Right atrium auricular region (tissue), 2 donors: ENCODE measurements around the gene OTOGL. TPM values are rescaled to one million over a fixed set of nuclear protein-coding genes. Genes with fewer than 3 reads are reported as not detected.
"Not testable (repeated sequence)": the region's sequence is repeated elsewhere in the genome, so short reads cannot be mapped to it uniquely, and the experiment has no call there.

Experiments
- DNase-seq: peaks from one replicate; pipeline ENCODE4 v3.0.0-alpha.2; 2019; ENCODE audit warnings: low spot score
- H3K27ac ChIP-seq, 2 donors: fragments of 200-600 bp; sonication (generic); 1 replicate in 1 of 2; 2 replicates in 1 of 2; pipeline ENCODE4 v1.5.1; 2016 to 2019
- H3K27me3 ChIP-seq, 2 donors: fragments of 200-600 bp; sonication (generic); one replicate each; pipeline versions ENCODE4 v1.5.1 to v1.6.0; 2017 to 2019
- H3K36me3 ChIP-seq: fragments of 200-600 bp; sonication (generic); one replicate; pipeline ENCODE4 v1.5.1; 2016
- H3K4me1 ChIP-seq, 2 donors: fragments of 200-600 bp; sonication (generic); one replicate each; pipeline versions ENCODE4 v1.5.1 to v1.6.0; 2017 to 2019
- H3K4me3 ChIP-seq, 2 donors: fragments of 200-600 bp; sonication (generic); 1 replicate in 1 of 2; 2 replicates in 1 of 2; pipeline ENCODE4 v1.5.1; 2017 to 2019; ENCODE audit warnings: mild to moderate bottlenecking in 1 of 2, moderate library complexity in 1 of 2
- H3K9me3 ChIP-seq, 2 donors: fragments of 200-600 bp; sonication (generic); one replicate each; pipeline ENCODE4 v1.5.1; 2019
- total RNA-seq, 2 donors: library from RNA; depleted of rRNA; stranded (reverse); fragments of >200 nt; gene quantifications; one replicate each; pipeline ENCODE4 v1.1.0, GENCODE V29; 2016
- TF ChIP-seq, protein P1 (sequence below), 2 donors: fragments of 200-600 bp; sonication (generic); IDR thresholded peaks; one replicate each; pipeline ENCODE4 v1.5.1; 2019; ENCODE audit warnings: antibody characterized with exemption in 2 of 2

Gene OTOGL
- total RNA-seq, 2 donors from 2014 or later: 7.6 to 10.9 TPM

DNA sequence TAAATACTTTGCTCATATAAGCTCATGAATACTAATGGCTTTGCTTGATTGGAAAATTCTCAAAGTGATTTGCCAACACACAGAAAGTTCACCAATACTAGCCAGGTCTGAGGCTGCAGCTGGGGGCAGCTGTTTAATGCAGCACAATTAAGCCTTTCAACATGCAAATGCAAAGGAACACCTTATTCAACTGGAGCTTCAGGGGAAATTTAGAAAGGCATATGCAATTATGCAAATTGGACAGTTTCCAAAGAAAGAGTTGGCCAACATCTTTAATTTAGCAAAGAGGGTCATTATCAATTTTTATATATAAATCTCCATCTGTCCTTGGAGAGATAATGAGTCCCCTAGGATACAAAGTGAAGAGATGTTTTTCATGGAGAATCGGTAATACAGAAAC, 40.2 kb upstream of the OTOGL start:
- H3K27ac ChIP-seq: no peak overlapping the region
- TF ChIP-seq, protein P1, sequence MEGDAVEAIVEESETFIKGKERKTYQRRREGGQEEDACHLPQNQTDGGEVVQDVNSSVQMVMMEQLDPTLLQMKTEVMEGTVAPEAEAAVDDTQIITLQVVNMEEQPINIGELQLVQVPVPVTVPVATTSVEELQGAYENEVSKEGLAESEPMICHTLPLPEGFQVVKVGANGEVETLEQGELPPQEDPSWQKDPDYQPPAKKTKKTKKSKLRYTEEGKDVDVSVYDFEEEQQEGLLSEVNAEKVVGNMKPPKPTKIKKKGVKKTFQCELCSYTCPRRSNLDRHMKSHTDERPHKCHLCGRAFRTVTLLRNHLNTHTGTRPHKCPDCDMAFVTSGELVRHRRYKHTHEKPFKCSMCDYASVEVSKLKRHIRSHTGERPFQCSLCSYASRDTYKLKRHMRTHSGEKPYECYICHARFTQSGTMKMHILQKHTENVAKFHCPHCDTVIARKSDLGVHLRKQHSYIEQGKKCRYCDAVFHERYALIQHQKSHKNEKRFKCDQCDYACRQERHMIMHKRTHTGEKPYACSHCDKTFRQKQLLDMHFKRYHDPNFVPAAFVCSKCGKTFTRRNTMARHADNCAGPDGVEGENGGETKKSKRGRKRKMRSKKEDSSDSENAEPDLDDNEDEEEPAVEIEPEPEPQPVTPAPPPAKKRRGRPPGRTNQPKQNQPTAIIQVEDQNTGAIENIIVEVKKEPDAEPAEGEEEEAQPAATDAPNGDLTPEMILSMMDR (IDR thresholded peaks at IDR 0.05): no peak
- no peaks in the 10 kb centered on the region for H3K27me3 ChIP-seq
- no peak overlapping the region for H3K4me3 ChIP-seq
- no peaks in the 10 kb centered on the region for H3K9me3 ChIP-seq
- no peaks in the 10 kb centered on the region for H3K4me1 ChIP-seq
- no peaks in the 10 kb centered on the region for H3K36me3 ChIP-seq
- no peak for DNase-seq

DNA sequence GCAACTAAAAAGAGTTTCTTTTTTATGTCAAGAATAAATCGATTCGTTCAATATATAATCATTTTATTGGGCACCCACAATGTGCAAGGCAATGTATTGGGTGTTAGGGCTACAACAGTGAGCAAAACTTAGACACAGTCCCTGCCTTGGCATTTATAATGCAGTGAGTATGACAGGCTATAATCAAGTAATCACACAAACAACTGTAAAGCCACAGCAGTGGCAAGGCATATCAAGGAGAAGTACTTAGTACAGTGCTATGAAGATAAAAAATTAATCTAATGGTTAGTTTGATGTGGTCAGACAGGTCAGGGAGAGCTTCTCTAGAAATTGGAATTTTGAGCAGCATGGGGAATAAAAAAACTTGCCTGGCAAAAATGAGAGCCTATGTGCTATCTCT, 39.5 kb upstream of the OTOGL start:
- no peak for DNase-seq
- Histone ChIP-seq H3K27ac (no peak overlapping the region), H3K4me3 (no peak overlapping the region), H3K36me3 (no peaks in the 10 kb centered on the region), H3K27me3 (no peaks in the 10 kb centered on the region), H3K9me3 (no peaks in the 10 kb centered on the region), H3K4me1 (no peaks in the 10 kb centered on the region)
- TF ChIP-seq, protein P1 (IDR thresholded peaks at IDR 0.05): no peak

DNA sequence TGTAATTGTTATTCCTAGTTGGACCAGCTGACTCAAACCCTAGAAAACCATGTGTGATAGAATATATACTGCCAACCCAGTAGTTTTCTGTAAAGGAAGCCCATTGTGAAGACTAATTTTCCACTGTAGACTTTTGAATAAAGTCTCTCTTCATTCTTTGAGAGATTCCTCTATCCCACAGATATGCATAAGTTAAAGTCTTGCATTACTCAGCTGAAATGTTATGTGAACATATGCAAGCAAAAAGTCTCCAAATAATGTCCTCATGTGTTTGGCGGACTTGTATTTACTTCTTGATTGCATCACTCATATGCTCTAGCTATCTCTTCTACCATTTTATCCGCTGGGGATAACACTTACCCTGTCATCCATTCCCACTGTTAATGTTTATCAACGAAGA, 35.1 kb upstream of the OTOGL start:
- no peaks in the 10 kb centered on the region for H3K36me3 ChIP-seq
- DNase-seq: no peak
- no peaks in the 10 kb centered on the region for H3K27me3 ChIP-seq
- H3K4me1 ChIP-seq: no peaks in the 10 kb centered on the region
- TF ChIP-seq, protein P1 (IDR thresholded peaks at IDR 0.05): no peak
- no peaks in the 10 kb centered on the region for H3K9me3 ChIP-seq
- H3K4me3 ChIP-seq: no peak overlapping the region
- H3K27ac ChIP-seq: no peak overlapping the region

DNA sequence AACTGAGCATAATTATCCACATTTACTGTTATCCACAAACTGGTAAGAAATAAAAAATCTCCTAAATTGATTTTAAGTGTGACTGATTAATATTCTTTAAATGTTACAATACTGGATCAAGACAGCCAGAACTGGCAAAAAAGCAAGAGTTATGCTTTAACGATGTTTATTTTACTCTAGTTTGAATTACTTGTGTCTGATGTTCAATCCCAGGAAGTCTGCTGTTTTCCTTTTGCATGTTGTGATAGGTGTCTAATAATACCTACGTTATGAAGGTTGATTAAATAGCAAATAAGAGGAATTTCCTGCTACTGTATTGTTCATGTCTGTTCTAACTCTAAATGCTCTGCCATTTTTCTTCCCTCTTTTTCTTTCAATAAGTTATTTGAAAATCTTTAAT, 34.4 kb upstream of the OTOGL start:
- Histone ChIP-seq H3K4me1 (no peaks in the 10 kb centered on the region), H3K27me3 (no peaks in the 10 kb centered on the region), H3K36me3 (no peaks in the 10 kb centered on the region), H3K4me3 (no peak overlapping the region), H3K9me3 (no peaks in the 10 kb centered on the region), H3K27ac (no peak overlapping the region)
- DNase-seq: no peak
- TF ChIP-seq, protein P1 (IDR thresholded peaks at IDR 0.05): no peak

DNA sequence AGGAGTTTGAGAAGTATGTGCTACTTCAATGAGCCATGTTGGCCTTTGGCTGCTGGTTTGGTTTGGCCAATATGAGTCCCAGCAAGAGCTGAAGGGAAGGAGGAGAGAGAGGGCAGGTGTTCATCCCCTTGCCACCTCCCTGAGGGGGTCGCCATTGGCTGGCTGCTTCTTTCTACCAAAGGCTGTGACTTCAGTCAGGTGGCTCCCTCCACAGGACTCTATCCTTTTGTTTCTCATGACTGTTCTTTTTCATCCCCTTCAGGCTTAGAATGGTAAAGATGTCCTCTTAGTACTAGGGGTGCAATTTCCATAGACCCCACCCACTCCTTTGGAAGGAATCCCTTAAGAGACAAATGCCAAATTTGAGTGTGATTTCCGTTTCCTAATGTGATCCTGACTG, 31.2 kb upstream of the OTOGL start:
- peaks cover 0 to 3% of the 10 kb centered on the region in 2 donors for H3K9me3 ChIP-seq

DNA sequence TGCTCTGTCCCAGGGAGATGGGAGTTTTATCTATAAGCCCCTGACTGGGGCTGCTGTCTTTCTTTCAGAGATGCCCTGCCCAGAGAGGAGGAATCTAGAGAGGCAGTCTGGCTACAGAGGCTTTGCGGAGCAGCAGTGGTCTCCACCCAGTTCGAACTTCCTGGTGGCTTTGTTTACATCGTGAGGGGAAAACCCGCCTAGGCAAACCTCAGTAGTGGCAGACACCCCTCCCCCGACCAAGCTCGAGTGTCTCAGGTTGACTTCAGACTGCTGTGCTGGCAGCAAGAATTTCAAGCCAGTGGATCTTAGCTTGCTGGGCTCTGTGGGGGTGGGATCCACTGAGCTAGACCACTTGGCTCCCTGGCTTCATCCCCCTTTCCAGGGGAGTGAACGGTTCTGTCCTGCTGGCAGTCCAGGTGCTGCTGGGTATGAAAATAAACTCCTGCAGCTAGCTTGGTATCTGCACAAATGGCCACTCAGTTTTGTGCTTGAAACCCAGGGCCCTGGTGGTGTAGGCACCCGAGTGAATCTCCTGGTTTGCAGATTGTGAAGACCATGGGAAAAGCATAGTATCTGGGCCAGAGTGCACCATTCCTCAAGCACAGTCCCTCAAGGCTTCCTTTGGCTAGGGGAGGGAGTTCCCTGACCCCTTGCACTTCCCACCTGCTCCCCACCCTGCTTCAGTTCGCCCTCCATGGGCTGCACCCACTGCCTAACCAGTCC, 15.3 kb upstream of the OTOGL start:
- H3K4me1 ChIP-seq, H3K4me3 ChIP-seq, H3K9me3 ChIP-seq, DNase-seq, H3K27me3 ChIP-seq, H3K27ac ChIP-seq, H3K36me3 ChIP-seq: not testable (repeated sequence)

More for the DNA sequence above, 31.2 kb upstream of the OTOGL start:
- no peaks in the 10 kb centered on the region for H3K27me3 ChIP-seq
- H3K27ac ChIP-seq: no peak overlapping the region
- TF ChIP-seq, protein P1 (IDR thresholded peaks at IDR 0.05): no peak
- no peaks in the 10 kb centered on the region for H3K4me1 ChIP-seq
- no peaks in the 10 kb centered on the region for H3K36me3 ChIP-seq
- no peak for DNase-seq
- H3K4me3 ChIP-seq: no peak overlapping the region
